Cardiac septum (tissue), 1 donor: Measurements from ENCODE around the gene ABCB6. TPM values are rescaled to one million over a fixed set of nuclear protein-coding genes. Genes with fewer than 3 reads are reported as not detected.

ENCODE experiments used
- DNase-seq: peaks from one replicate; pipeline ENCODE4 v3.0.0-alpha.2; 2020; ENCODE audit warnings: low spot score
- intact Hi-C: fragments of 100-400 bp; cut with DNase I; formaldehyde crosslinking; loops from one replicate; pipeline ENCODE4 v1.14.0; 2022
- total RNA-seq: library from RNA; stranded (reverse); fragmentation: NEBNext Ultra II Directional; extraction: Animal tissue kit (Norgen Biotek cat#: 25700); gene quantifications from one replicate; pipeline ENCODE4 v1.2.1, GENCODE V29; 2021
- donor health status: DM: no; HTN: no; CAD: no.

ABCB6 gene
- total RNA-seq, 1 donor from 2014 or later, result 17.4 TPM

DNA sequence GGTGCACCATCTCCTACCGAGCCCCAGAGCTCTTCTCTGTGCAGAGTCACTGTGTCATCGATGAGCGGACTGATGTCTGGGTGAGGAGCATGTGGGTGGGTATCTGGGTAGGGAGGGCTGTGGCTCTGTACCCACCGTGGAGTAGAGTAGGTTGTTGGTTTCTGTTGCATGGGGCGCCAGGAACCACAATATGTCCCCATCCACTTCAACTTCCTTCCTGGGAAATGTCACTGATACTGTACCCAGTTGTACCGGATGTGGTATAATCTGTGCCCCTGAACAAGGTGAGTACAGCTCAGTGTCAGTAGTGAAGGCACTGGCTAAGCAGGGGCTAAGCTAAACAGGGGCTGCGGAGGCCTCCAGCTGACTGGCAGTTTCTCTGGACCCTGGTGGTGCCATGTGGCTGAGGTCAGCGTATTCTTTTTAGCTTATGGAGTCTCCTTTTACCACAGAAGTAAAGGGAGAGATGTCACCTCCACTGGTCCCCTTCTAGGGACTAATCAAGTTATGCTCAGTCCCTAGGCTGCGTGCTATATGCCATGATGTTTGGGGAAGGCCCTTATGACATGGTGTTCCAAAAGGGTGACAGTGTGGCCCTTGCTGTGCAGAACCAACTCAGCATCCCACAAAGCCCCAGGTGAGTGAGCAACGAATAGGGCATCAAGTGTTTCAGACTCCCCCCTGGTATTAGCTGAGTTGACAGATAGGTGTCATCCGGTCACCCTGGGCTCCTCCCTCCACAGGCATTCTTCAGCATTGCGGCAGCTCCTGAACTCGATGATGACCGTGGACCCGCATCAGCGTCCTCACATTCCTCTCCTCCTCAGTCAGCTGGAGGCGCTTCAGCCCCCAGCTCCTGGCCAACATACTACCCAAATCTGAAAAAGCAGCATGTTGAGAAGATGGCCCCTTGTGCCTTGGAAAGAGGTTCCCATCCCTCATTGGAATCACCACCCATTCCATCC, 29.2 kb upstream of the ABCB6 start:
- intact Hi-C loops, result loop anchor here (5.0 kb wide), 1 partner anchor 44 kb away; no protein-coding TSS in a partner anchor
- no peak for DNase-seq

GRCh38 chr2:219246559-219246958, 27.8 kb upstream of the ABCB6 start:
- DNase-seq, result no peak
- intact Hi-C loops, result loop anchor here (5.0 kb wide), 1 partner anchor 46 kb away; no protein-coding TSS in a partner anchor

DNA sequence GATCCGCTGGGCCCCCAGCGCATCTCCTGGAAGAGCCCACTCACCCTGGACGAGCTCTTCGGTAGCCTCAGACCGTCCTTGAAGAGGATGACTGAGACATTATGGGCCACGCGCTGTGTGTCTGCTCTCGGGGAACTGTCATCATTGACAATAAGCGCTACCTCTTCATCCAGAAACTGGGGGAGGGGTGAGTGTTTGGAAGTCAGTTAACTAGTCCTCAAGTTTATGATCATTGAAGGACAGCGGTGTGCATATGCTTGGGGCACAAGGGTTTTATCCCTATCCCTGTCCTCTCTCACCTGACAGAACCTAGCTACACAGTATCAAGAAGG, 27.1 kb upstream of the ABCB6 start:
- intact Hi-C loops, result loop anchor here (1.0 to 5.0 kb wide), 3 partner anchors 17 to 46 kb away; partner anchors contain the start of genes ANKZF1, ATG9A and ZFAND2B
- DNase-seq, result no peak

- intact Hi-C loops, result loop anchor here (1.0 to 5.0 kb wide), 3 partner anchors 17 to 47 kb away; partner anchors contain the start of genes ANKZF1, ATG9A and ZFAND2B
- peak; percentile 98 for DNase-seq
These were observed 26.6 kb upstream of the ABCB6 start, which contains the start of the genes GLB1L and STK16 for GRCh38 chr2:219245148-219245898. Gene GLB1L, minus strand, starts transcription at chr2:219245444. Its CDS starts 1,871 bp downstream, at chr2:219243573. Gene STK16, plus strand, starts transcription at chr2:219245479. Its CDS starts 521 bp downstream, at chr2:219246000.

GRCh38 chr2:219244789-219245147, 26.0 kb upstream of the ABCB6 start:
- no peak for DNase-seq
- intact Hi-C loops, result loop anchor here (1.0 to 5.0 kb wide), 3 partner anchors 16 to 48 kb away; partner anchors contain the start of genes ANKZF1, ATG9A and ZFAND2B

DNA sequence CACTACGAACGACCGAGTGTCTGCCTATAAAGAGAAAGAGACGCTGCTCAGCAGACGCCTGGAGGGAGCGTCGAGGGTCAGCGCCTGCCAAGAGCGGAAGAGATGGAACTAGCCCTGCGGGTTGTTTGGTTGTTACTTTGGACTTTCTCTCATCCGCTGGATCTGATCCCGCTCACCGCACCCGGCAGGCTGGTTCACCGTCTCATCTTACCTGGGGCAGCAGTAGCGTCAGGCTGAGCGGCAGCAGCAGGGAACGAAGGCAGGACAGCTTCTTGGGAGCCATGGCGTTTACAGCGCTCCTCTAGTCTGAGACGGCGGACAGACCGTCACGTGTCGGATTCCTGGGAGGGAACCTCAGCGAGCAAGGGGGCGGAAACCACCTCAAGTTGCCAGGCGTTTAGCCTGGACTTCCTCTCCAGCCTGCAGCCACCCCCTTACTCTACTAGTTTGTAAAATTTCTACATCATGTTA, 24.6 kb upstream of the ABCB6 start:
- intact Hi-C loops, result no loop called here
- DNase-seq, result no peak

GRCh38 chr2:219234331-219234730, 15.6 kb upstream of the ABCB6 start:
- DNase-seq, result no peak
- intact Hi-C loops, result no loop called here

DNA sequence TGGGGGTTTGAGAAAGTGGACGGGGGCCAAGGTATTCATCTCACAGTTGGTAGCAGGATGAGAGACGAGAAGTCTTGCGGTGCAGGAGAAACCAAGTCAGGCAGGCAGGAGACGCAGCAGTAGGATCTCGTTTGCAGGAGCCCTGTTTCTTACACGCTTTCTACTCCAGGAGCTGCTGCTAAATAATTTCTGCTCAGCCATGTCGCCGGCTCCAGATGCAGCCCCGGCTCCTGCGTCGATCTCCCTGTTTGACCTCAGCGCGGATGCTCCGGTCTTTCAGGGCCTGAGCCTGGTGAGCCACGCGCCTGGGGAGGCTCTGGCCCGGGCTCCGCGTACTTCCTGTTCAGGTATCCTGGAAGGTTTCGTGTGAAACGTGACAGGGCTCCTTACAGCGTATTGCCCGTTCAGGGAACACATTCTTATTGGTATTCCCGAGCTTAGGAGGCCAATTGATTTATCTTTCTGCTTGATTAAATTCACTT, 11.3 kb upstream of the ABCB6 start:
- peak; percentile 84 for DNase-seq
- intact Hi-C loops, result no loop called here

DNA sequence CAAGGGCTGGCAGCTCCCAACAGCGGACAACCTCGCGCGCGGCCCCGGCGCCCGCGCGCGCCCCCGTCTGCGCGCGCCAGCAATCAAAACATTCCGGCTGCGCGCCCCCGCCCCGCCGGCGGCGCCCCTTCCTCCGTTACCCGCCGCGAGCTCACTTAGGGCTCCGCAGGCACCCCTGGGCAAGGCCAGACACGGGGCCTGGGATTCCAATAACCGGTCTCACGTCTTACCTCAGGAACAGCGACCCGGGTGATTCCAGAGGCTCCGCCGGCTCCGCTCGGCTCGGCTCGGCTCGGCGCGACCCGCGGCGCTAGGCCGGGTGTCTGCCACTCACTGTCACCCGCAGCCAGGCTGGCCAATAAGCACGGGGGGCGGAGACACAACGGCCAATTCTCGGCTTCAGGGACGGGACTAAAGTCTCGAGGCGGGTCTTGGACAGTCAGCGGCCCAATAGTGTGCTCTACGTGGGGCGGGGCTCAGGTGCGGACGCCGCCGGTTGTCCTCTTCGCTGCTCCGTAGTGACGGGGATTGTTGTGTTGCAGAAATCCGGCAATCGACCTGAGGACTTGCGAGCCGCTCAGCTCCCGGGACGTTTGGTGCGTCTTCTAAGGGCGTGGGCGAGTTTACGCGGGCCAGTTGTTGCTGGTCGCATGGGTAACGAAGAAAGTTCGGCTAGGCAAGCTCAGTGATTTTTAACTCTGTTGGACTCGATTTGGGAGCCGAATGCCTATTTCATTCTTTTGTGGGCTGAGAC, 10.7 kb upstream of the ABCB6 start, which contains the start of the genes ANKZF1 and ATG9A:
ANKZF1 (plus strand) TSS at position 502 of the 754 bp plus-strand sequence. CDS start 452 bp downstream, outside the sequence.
ATG9A (minus strand) TSS at position 332 of the 754 bp plus-strand sequence. CDS start 1,612 bp downstream, outside the sequence.
- DNase-seq, result peak; percentile 100
- intact Hi-C loops, result loop anchor here (1.0 to 5.0 kb wide), 3 partner anchors 11 to 68 kb away; partner anchors contain the start of genes ABCB6, GLB1L and STK16

GRCh38 chr2:219228911-219229304, 10.2 kb upstream of the ABCB6 start:
- intact Hi-C loops, result loop anchor here (1.0 to 5.0 kb wide), 3 partner anchors 11 to 68 kb away; partner anchors contain the start of genes ABCB6, GLB1L and STK16
- no peak for DNase-seq

DNA sequence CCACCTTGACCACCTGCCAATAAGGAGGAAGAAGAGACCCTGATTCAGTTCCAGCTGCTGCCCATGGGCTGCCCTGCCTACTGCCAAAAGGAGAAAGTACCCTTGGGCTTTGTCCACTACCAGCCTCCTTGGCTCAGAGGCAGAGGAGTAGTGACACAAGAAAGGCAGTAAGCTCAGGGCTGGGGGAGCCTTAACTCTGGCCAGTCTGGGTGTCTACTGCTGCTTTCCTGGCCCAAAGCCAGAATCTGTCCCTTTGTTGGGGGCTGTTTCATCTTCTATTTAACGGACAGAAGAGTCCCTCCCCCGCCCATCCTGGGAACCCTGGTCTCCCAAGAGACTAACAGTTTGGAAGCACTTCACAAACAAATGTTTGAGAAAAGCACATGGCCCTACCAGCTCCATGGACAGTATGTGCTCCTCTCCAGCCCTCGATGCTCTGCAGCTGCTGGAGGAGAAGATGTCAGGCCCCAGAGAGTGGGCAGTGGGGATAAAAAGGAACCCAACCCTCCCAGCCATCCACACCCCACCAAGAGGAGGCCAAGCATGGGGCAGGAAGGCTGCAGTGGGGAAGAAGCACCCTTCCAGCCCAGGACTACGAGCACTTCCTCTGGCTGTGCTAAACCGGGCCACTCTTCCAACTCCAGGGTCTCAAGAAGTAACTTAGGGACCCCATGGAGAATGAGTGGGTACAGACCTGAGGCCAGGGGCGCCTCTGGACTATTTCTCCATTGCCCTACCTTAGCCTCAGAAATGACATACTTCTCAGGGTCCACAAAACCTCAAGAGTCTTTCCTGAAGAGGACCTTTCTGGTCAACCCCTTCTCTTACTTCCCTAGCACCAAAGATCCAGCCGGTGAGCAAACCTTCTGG, 9.5 kb upstream of the ABCB6 start:
- no peak for DNase-seq
- intact Hi-C loops, result loop anchor here (2.0 to 5.0 kb wide), 2 partner anchors 17 to 69 kb away; partner anchors contain the start of genes GLB1L and STK16

- intact Hi-C loops, result loop anchor here (5.0 kb wide), 1 partner anchor 72 kb away; no protein-coding TSS in a partner anchor
These were observed 6.6 kb upstream of the ABCB6 start for GRCh38 chr2:219225350-219225749.

GRCh38 chr2:219223831-219224610, 5.3 kb upstream of the ABCB6 start:
- DNase-seq, result no peak
- intact Hi-C loops, result no loop called here

More at GRCh38 chr2:219225350-219225749, 6.6 kb upstream of the ABCB6 start:
- DNase-seq, result no peak

- intact Hi-C loops, result no loop called here
- no peak for DNase-seq
These were observed 3.3 kb upstream of the ABCB6 start for GRCh38 chr2:219221957-219222518.

- intact Hi-C loops, result no loop called here
- no peak for DNase-seq
These were observed 2.1 kb upstream of the ABCB6 start for GRCh38 chr2:219220652-219221402.
